Right atrium auricular region (tissue), 2 donors: Measurements from ENCODE around the gene SLC7A4. TPM values are rescaled to one million over a fixed set of nuclear protein-coding genes. Genes with fewer than 3 reads are reported as not detected.

Source experiments
- DNase-seq: peaks from one replicate; pipeline ENCODE4 v3.0.0-alpha.2; 2019; ENCODE audit warnings: low spot score
- H3K27ac ChIP-seq, 2 donors: fragments of 200-600 bp; sonication (generic); 1 replicate in 1 of 2; 2 replicates in 1 of 2; pipeline ENCODE4 v1.5.1; 2016 to 2019
- H3K27me3 ChIP-seq, 2 donors: fragments of 200-600 bp; sonication (generic); one replicate each; pipeline versions ENCODE4 v1.5.1 to v1.6.0; 2017 to 2019
- H3K36me3 ChIP-seq: fragments of 200-600 bp; sonication (generic); one replicate; pipeline ENCODE4 v1.5.1; 2016
- H3K4me1 ChIP-seq, 2 donors: fragments of 200-600 bp; sonication (generic); one replicate each; pipeline versions ENCODE4 v1.5.1 to v1.6.0; 2017 to 2019
- H3K4me3 ChIP-seq, 2 donors: fragments of 200-600 bp; sonication (generic); 1 replicate in 1 of 2; 2 replicates in 1 of 2; pipeline ENCODE4 v1.5.1; 2017 to 2019; ENCODE audit warnings: mild to moderate bottlenecking in 1 of 2, moderate library complexity in 1 of 2
- H3K9me3 ChIP-seq, 2 donors: fragments of 200-600 bp; sonication (generic); one replicate each; pipeline ENCODE4 v1.5.1; 2019
- total RNA-seq, 2 donors: library from RNA; depleted of rRNA; stranded (reverse); fragments of >200 nt; gene quantifications; one replicate each; pipeline ENCODE4 v1.1.0, GENCODE V29; 2016
- TF ChIP-seq, protein P1 (sequence below), 2 donors: fragments of 200-600 bp; sonication (generic); IDR thresholded peaks; one replicate each; pipeline ENCODE4 v1.5.1; 2019; ENCODE audit warnings: antibody characterized with exemption in 2 of 2

SLC7A4 gene
- total RNA-seq, 2 donors from 2014 or later: 1.9 to 5.0 TPM

GRCh38 chr22:20990184-20991180 lies 41.9 kb downstream of the SLC7A4 start:
- TF ChIP-seq, protein P1, sequence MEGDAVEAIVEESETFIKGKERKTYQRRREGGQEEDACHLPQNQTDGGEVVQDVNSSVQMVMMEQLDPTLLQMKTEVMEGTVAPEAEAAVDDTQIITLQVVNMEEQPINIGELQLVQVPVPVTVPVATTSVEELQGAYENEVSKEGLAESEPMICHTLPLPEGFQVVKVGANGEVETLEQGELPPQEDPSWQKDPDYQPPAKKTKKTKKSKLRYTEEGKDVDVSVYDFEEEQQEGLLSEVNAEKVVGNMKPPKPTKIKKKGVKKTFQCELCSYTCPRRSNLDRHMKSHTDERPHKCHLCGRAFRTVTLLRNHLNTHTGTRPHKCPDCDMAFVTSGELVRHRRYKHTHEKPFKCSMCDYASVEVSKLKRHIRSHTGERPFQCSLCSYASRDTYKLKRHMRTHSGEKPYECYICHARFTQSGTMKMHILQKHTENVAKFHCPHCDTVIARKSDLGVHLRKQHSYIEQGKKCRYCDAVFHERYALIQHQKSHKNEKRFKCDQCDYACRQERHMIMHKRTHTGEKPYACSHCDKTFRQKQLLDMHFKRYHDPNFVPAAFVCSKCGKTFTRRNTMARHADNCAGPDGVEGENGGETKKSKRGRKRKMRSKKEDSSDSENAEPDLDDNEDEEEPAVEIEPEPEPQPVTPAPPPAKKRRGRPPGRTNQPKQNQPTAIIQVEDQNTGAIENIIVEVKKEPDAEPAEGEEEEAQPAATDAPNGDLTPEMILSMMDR (IDR thresholded peaks at IDR 0.05): no peak
- Histone ChIP-seq H3K4me3 (no peak overlapping the region), H3K4me1 (no peaks in the 10 kb centered on the region), H3K27me3 (no peaks in the 10 kb centered on the region), H3K9me3 (no peaks in the 10 kb centered on the region), H3K27ac (no peak overlapping the region), H3K36me3 (peaks cover 43% of the 10 kb centered on the region)
- DNase-seq: no peak

- Histone ChIP-seq H3K4me3 (no peak overlapping the region), H3K27ac (no peak overlapping the region), H3K36me3 (peaks cover 36% of the 10 kb centered on the region), H3K27me3 (no peaks in the 10 kb centered on the region), H3K4me1 (no peaks in the 10 kb centered on the region), H3K9me3 (no peaks in the 10 kb centered on the region)
- DNase-seq: no peak
- TF ChIP-seq, protein P1 (IDR thresholded peaks at IDR 0.05): no peak
Observed at GRCh38 chr22:20989323-20990138, 42.8 kb downstream of the SLC7A4 start.

GRCh38 chr22:20988573-20989322 lies 43.6 kb downstream of the SLC7A4 start:
- Histone ChIP-seq H3K27me3 (no peaks in the 10 kb centered on the region), H3K36me3 (peaks cover 35% of the 10 kb centered on the region), H3K27ac (no peak overlapping the region), H3K4me1 (peaks cover 0 to 2% of the 10 kb centered on the region in 2 donors), H3K4me3 (no peak overlapping the region), H3K9me3 (no peaks in the 10 kb centered on the region)
- no peak for DNase-seq
- TF ChIP-seq, protein P1 (IDR thresholded peaks at IDR 0.05): no peak

DNA sequence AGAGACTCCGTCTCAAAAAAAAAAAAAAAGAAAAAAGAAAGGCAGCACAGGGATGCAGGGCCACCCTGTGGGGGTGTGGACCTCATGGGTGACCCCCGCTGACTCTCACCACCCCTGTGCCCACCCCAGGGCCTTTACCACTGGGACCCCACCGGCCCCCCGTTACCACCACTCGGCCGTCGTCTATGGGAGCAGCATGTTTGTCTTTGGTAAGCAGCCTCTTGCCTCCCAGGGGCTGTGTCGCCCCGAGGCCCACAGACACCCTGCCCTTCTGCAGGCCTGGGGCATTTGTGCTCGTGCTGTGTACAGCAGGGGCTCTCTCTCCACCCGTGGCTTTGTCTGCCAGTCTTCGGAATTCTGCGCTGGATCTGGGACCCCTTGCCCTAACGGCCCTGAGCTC lies 45.0 kb downstream of the SLC7A4 start:
- Histone ChIP-seq H3K27me3 (no peaks in the 10 kb centered on the region), H3K36me3 (peaks cover 29% of the 10 kb centered on the region), H3K4me3 (no peak overlapping the region), H3K9me3 (no peaks in the 10 kb centered on the region), H3K27ac (no peak overlapping the region), H3K4me1 (peaks cover 0 to 15% of the 10 kb centered on the region in 2 donors)
- TF ChIP-seq, protein P1 (IDR thresholded peaks at IDR 0.05): no peak
- no peak for DNase-seq

GRCh38 chr22:20986365-20986764 lies 46.0 kb downstream of the SLC7A4 start:
- H3K4me1 ChIP-seq: peaks cover 0 to 18% of the 10 kb centered on the region in 2 donors
- no peaks in the 10 kb centered on the region for H3K27me3 ChIP-seq
- H3K36me3 ChIP-seq: peaks cover 18% of the 10 kb centered on the region
- TF ChIP-seq, protein P1 (IDR thresholded peaks at IDR 0.05): no peak
- H3K27ac ChIP-seq: no peak overlapping the region
- DNase-seq: no peak
- H3K9me3 ChIP-seq: no peaks in the 10 kb centered on the region
- no peak overlapping the region for H3K4me3 ChIP-seq
